NCI-H2227 (cell line): ENCODE measurements around the gene ZAR1.
"Not testable (repeated sequence)": the region's sequence is repeated elsewhere in the genome, so short reads cannot be mapped to it uniquely, and the experiment has no call there.

Experiments used
- DNase-seq: peaks from one replicate; lab custom pipeline; 2025; ENCODE audit not compliant: unreplicated experiment; lab: John Stamatoyannopoulos, UW

The ZAR1 gene

GRCh38 chr4:48490012-48490679 is at the start of gene ZAR1:
Gene ZAR1, plus strand, starts transcription at chr4:48490252. Its CDS starts 40 bp downstream, at chr4:48490292.
- DNase-seq, result no peak

GRCh38 chr4:48440914-48441313 is 49.1 kb upstream of the ZAR1 start:
- DNase-seq, result not testable (repeated sequence)

GRCh38 chr4:48445704-48446103 is 44.3 kb upstream of the ZAR1 start:
- peak; percentile 31 for DNase-seq

GRCh38 chr4:48446642-48447041 is 43.4 kb upstream of the ZAR1 start:
- DNase-seq, result no peak

- no peak for DNase-seq
Measured at GRCh38 chr4:48449151-48449550, 40.9 kb upstream of the ZAR1 start.

- DNase-seq, result no peak
Measured at GRCh38 chr4:48450740-48451139, 39.3 kb upstream of the ZAR1 start.

- not testable (repeated sequence) for DNase-seq
Measured at GRCh38 chr4:48451656-48452055, 38.4 kb upstream of the ZAR1 start.

- DNase-seq, result no peak
Measured at GRCh38 chr4:48454591-48454990, 35.5 kb upstream of the ZAR1 start.

- no peak for DNase-seq
Measured at GRCh38 chr4:48461000-48461399, 29.1 kb upstream of the ZAR1 start.

GRCh38 chr4:48462363-48462762 is 27.7 kb upstream of the ZAR1 start:
- DNase-seq, result peak; percentile 52

GRCh38 chr4:48467442-48467841 is 22.6 kb upstream of the ZAR1 start:
- DNase-seq, result no peak

- no peak for DNase-seq
Measured at GRCh38 chr4:48467891-48468290, 22.2 kb upstream of the ZAR1 start.

GRCh38 chr4:48470137-48470536 is 19.9 kb upstream of the ZAR1 start:
- no peak for DNase-seq

GRCh38 chr4:48470570-48470969 is 19.5 kb upstream of the ZAR1 start:
- peak; percentile 40 for DNase-seq

GRCh38 chr4:48472794-48473193 is 17.3 kb upstream of the ZAR1 start:
- DNase-seq, result no peak

- no peak for DNase-seq
Measured at GRCh38 chr4:48475770-48476169, 14.3 kb upstream of the ZAR1 start.

- no peak for DNase-seq
Measured at GRCh38 chr4:48478273-48478672, 11.8 kb upstream of the ZAR1 start.

- DNase-seq, result no peak
Measured at GRCh38 chr4:48481581-48481980, 8.5 kb upstream of the ZAR1 start.

- peak; percentile 59 for DNase-seq
Measured at GRCh38 chr4:48483006-48483776, 6.9 kb upstream of the ZAR1 start, which contains the start of gene SLC10A4. Gene SLC10A4, plus strand, starts transcription at chr4:48483343. Its CDS starts 219 bp downstream, at chr4:48483562.

- DNase-seq, result peak; percentile 14
Measured at GRCh38 chr4:48483777-48484493, 6.1 kb upstream of the ZAR1 start.

GRCh38 chr4:48484494-48485168 is 5.4 kb upstream of the ZAR1 start:
- no peak for DNase-seq
